Measurements from ENCODE around the gene LCE3D.
A peak's percentile ranks its signal among the peaks of the same experiment; 100 is the strongest.
"Not testable (repeated sequence)": the region's sequence is repeated elsewhere in the genome, so short reads cannot be mapped to it uniquely, and the experiment has no call there.

The LCE3D gene

GRCh38 chr1:152580433-152580832 is at the start of gene LCE3D:
Gene LCE3D, minus strand, starts transcription at chr1:152580516. Its CDS starts 580 bp downstream, at chr1:152579936.
- no peak within 1 kb of the TSS for H3K27ac ChIP-seq (ENCODE audit: low read depth, low read length)
- H3K27me3 ChIP-seq (ENCODE audit: control insufficient read depth, insufficient read depth, low read length), result no peaks in the 10 kb centered on the region
- H3K9me3 ChIP-seq (ENCODE audit: control insufficient read depth, insufficient read depth, low read depth, low read length), result peaks cover 37% of the 10 kb centered on the region; the same call in 1 of the 2 replicates
- no peak within 1 kb of the TSS for H3K9ac ChIP-seq (ENCODE audit: low read length)
- H3K4me3 ChIP-seq (ENCODE audit: low read depth, low read length), result no peak within 1 kb of the TSS
- H3K36me3 ChIP-seq (ENCODE audit: control insufficient read depth, insufficient read depth, low read length), result no peaks in the 10 kb centered on the region
- H3K4me1 ChIP-seq (ENCODE audit: control insufficient read depth, insufficient read depth, low read length), result no peaks in the 10 kb centered on the region

DNA sequence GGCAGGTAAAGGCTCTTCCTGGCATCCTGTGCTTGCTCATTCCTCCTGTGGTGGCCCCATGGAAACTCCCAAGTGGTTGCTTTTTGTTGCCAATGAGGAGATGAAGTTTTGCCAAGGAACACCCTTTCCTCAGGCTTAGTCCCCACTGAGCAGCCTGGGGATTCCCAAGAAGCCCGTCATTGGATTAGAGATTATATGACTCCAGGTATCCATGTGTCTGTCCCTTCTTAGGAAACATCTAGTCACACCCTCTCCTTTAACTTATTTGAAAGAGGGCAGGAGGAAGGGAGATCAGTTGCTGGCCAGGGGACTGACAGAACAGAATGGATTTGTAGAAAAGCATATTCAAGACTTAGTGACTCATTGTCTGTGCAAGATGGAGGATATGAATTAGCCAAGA is 46.4 kb upstream of the LCE3D start:
- Histone ChIP-seq H3K27me3 (ENCODE audit: control insufficient read depth, insufficient read depth, low read length) (peaks cover 27% of the 10 kb centered on the region), H3K36me3 (ENCODE audit: control insufficient read depth, insufficient read depth, low read length) (no peaks in the 10 kb centered on the region), H3K27ac (ENCODE audit: low read depth, low read length) (no peak overlapping the region), H3K9me3 (ENCODE audit: control insufficient read depth, insufficient read depth, low read depth, low read length) (peaks cover 47% of the 10 kb centered on the region; the same call in 1 of the 2 replicates), H3K4me3 (ENCODE audit: low read depth, low read length) (no peak overlapping the region), H3K4me1 (ENCODE audit: control insufficient read depth, insufficient read depth, low read length) (no peaks in the 10 kb centered on the region; the same call in 1 of the 2 replicates), H3K9ac (ENCODE audit: low read length) (no peak overlapping the region)

DNA sequence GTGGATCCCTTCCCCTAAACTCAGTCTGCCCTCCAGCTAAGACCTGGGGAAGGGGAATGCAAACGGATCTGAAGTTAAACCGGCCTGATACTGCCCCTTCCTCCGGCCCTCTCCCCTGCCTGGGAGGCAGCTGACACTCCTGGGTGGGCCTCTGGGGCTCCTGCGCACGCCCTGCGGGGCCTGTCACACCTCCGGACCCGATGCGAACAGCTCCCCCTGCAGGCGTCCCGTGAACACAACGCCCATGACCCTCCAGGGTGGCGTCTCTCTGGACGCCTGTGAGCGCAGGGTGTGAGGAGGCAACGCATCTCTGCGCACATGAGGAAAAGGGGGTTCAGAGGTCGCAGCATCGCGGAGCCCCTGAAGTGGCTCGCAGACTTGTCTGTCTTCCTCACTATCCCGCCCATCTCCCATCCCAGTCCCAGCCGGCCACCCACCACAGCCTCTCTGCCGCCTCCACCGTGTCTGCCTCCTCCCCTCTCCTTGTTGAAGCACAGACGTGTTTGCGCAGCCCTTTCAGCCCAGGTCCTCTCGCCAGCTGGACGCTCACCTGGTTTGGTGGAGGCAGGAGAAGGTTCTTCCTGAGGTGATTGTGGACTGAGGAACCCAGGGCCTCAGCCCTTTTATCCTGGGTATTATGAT is 43.0 kb upstream of the LCE3D start:
- Histone ChIP-seq H3K27me3 (ENCODE audit: control insufficient read depth, insufficient read depth, low read length) (peaks cover 27% of the 10 kb centered on the region), H3K4me1 (ENCODE audit: control insufficient read depth, insufficient read depth, low read length) (no peaks in the 10 kb centered on the region; the same call in 1 of the 2 replicates), H3K9ac (ENCODE audit: low read length) (no peak overlapping the region), H3K27ac (ENCODE audit: low read depth, low read length) (no peak overlapping the region), H3K9me3 (ENCODE audit: control insufficient read depth, insufficient read depth, low read depth, low read length) (peaks cover 61% of the 10 kb centered on the region), H3K4me3 (ENCODE audit: low read depth, low read length) (0 out of 2 replicates have a peak overlapping the region, but pooled peaks have one; percentile 9), H3K36me3 (ENCODE audit: control insufficient read depth, insufficient read depth, low read length) (no peaks in the 10 kb centered on the region)

GRCh38 chr1:152622803-152623202 is 42.5 kb upstream of the LCE3D start, which contains the start of gene LCE3A:
Gene LCE3A, minus strand, starts transcription at chr1:152623103. Its CDS starts 0 bp downstream, at chr1:152623103.
- 0 out of 2 replicates have a peak within 1 kb of the TSS, but pooled peaks have one; percentile 9 for H3K4me3 ChIP-seq (ENCODE audit: low read depth, low read length)
- no peak within 1 kb of the TSS for H3K9ac ChIP-seq (ENCODE audit: low read length)
- peaks cover 62% of the 10 kb centered on the region for H3K9me3 ChIP-seq (ENCODE audit: control insufficient read depth, insufficient read depth, low read depth, low read length)

GRCh38 chr1:152621993-152622392 is 41.7 kb upstream of the LCE3D start:
- no peaks in the 10 kb centered on the region for H3K36me3 ChIP-seq (ENCODE audit: control insufficient read depth, insufficient read depth, low read length)
- H3K4me3 ChIP-seq (ENCODE audit: low read depth, low read length), result no peak overlapping the region
- H3K27me3 ChIP-seq (ENCODE audit: control insufficient read depth, insufficient read depth, low read length), result peaks cover 16% of the 10 kb centered on the region
- peaks cover 61% of the 10 kb centered on the region for H3K9me3 ChIP-seq (ENCODE audit: control insufficient read depth, insufficient read depth, low read depth, low read length)
- no peaks in the 10 kb centered on the region; the same call in 1 of the 2 replicates for H3K4me1 ChIP-seq (ENCODE audit: control insufficient read depth, insufficient read depth, low read length)
- no peak overlapping the region for H3K9ac ChIP-seq (ENCODE audit: low read length)
- H3K27ac ChIP-seq (ENCODE audit: low read depth, low read length), result no peak overlapping the region

More at GRCh38 chr1:152622803-152623202, 42.5 kb upstream of the LCE3D start, which contains the start of gene LCE3A:
- H3K36me3 ChIP-seq (ENCODE audit: control insufficient read depth, insufficient read depth, low read length), result no peaks in the 10 kb centered on the region
- peaks cover 24% of the 10 kb centered on the region for H3K27me3 ChIP-seq (ENCODE audit: control insufficient read depth, insufficient read depth, low read length)
- no peaks in the 10 kb centered on the region; the same call in 1 of the 2 replicates for H3K4me1 ChIP-seq (ENCODE audit: control insufficient read depth, insufficient read depth, low read length)
- no peak within 1 kb of the TSS for H3K27ac ChIP-seq (ENCODE audit: low read depth, low read length)

GRCh38 chr1:152613511-152613910 is 33.2 kb upstream of the LCE3D start, which contains the start of gene LCE3B:
Gene LCE3B, plus strand, starts transcription at chr1:152613811. Its CDS starts 0 bp downstream, at chr1:152613811.
- no peak within 1 kb of the TSS for H3K27ac ChIP-seq (ENCODE audit: low read depth, low read length)
- no peak within 1 kb of the TSS for H3K9ac ChIP-seq (ENCODE audit: low read length)
- H3K36me3 ChIP-seq (ENCODE audit: control insufficient read depth, insufficient read depth, low read length), result no peaks in the 10 kb centered on the region
- H3K27me3 ChIP-seq (ENCODE audit: control insufficient read depth, insufficient read depth, low read length), result peaks cover 39% of the 10 kb centered on the region; the same call in 1 of the 2 replicates
- H3K4me3 ChIP-seq (ENCODE audit: low read depth, low read length), result no peak within 1 kb of the TSS; the same call in 1 of the 2 replicates
- H3K4me1 ChIP-seq (ENCODE audit: control insufficient read depth, insufficient read depth, low read length), result no peaks in the 10 kb centered on the region
- peaks cover 54% of the 10 kb centered on the region for H3K9me3 ChIP-seq (ENCODE audit: control insufficient read depth, insufficient read depth, low read depth, low read length)

DNA sequence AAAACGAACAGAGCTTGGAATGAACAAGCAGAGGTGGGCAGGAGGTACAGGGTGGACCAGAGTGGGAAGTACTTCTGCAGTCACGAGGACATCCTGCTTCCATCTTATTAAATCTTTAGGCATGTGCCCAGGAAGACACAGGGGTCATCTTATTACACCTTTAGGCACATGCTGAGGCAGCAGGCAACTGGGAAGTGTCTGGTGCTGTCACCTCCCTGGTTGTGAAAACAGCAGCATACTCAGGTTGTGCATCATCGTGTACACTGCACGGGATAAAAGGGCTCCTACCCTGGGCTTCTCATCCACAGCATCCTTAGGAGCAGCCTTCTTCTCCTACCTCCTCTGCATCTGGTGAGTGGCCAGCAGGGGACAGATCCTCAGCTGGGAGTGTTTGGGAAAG is 19.6 kb upstream of the LCE3D start, which contains the start of gene LCE3C:
LCE3C (plus strand) TSS at position 301 of the 400 bp plus-strand sequence. CDS start 498 bp downstream, outside the sequence.
- H3K9me3 ChIP-seq (ENCODE audit: control insufficient read depth, insufficient read depth, low read depth, low read length), result peaks cover 52% of the 10 kb centered on the region; the same call in 1 of the 2 replicates
- no peak within 1 kb of the TSS for H3K4me3 ChIP-seq (ENCODE audit: low read depth, low read length)
- no peak within 1 kb of the TSS for H3K27ac ChIP-seq (ENCODE audit: low read depth, low read length)
- no peaks in the 10 kb centered on the region for H3K36me3 ChIP-seq (ENCODE audit: control insufficient read depth, insufficient read depth, low read length)
- H3K9ac ChIP-seq (ENCODE audit: low read length), result no peak within 1 kb of the TSS
- H3K27me3 ChIP-seq (ENCODE audit: control insufficient read depth, insufficient read depth, low read length), result peaks cover 8% of the 10 kb centered on the region; the same call in 1 of the 2 replicates
- H3K4me1 ChIP-seq (ENCODE audit: control insufficient read depth, insufficient read depth, low read length), result no peaks in the 10 kb centered on the region

DNA sequence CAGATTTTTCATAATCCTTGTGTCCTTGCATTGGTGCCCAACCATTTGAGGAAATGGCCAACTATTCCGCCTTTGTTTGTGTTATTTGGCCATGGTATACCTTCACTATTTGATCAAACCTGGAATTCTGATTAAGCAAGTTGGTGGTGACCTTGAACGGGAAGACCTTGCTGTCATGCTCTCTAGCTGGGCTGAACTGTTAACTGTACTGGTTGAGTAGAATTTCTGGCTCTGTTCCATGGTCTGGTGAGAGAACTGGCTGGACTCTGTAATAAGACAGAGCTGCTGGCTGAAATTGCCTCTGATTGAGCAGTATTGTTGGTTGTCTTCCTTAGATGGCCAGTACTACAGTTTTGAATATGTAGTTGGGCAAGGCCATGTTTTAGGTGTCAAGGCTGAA is 16.7 kb upstream of the LCE3D start:
- no peak overlapping the region for H3K27ac ChIP-seq (ENCODE audit: low read depth, low read length)
- no peak overlapping the region for H3K4me3 ChIP-seq (ENCODE audit: low read depth, low read length)
- peaks cover 32% of the 10 kb centered on the region; the same call in 1 of the 2 replicates for H3K9me3 ChIP-seq (ENCODE audit: control insufficient read depth, insufficient read depth, low read depth, low read length)
- H3K9ac ChIP-seq (ENCODE audit: low read length), result no peak overlapping the region
- no peaks in the 10 kb centered on the region for H3K4me1 ChIP-seq (ENCODE audit: control insufficient read depth, insufficient read depth, low read length)
- H3K27me3 ChIP-seq (ENCODE audit: control insufficient read depth, insufficient read depth, low read length), result no peaks in the 10 kb centered on the region; the same call in 1 of the 2 replicates
- H3K36me3 ChIP-seq (ENCODE audit: control insufficient read depth, insufficient read depth, low read length), result no peaks in the 10 kb centered on the region

DNA sequence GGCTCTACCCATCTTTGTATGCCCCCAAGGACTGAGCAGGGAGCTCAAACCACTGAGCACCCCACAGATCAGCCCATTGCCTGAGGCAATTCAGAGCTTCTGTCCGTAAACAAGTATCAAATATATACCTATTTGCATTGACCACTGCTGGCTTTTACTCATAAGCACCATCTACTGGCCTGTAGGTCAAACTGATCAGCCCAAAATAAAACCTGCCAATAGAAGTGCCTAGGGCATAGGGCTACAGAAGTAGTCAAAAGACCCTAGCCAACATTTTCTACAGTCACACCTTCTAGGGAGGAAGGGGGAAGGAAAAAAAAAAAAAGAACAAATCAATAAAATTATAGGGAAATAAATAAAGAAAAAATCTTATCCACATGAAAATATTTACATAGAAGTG is 5.3 kb upstream of the LCE3D start:
- no peak overlapping the region for H3K4me3 ChIP-seq (ENCODE audit: low read depth, low read length)
- H3K27me3 ChIP-seq (ENCODE audit: control insufficient read depth, insufficient read depth, low read length), result no peaks in the 10 kb centered on the region; the same call in 1 of the 2 replicates
- H3K27ac ChIP-seq (ENCODE audit: low read depth, low read length), result no peak overlapping the region
- no peaks in the 10 kb centered on the region for H3K36me3 ChIP-seq (ENCODE audit: control insufficient read depth, insufficient read depth, low read length)
- no peaks in the 10 kb centered on the region for H3K4me1 ChIP-seq (ENCODE audit: control insufficient read depth, insufficient read depth, low read length)
- no peak overlapping the region for H3K9ac ChIP-seq (ENCODE audit: low read length)
- peaks cover 24% of the 10 kb centered on the region; the same call in 1 of the 2 replicates for H3K9me3 ChIP-seq (ENCODE audit: control insufficient read depth, insufficient read depth, low read depth, low read length)

- H3K9me3 ChIP-seq (ENCODE audit: control insufficient read depth, insufficient read depth, low read depth, low read length), result peaks cover 36% of the 10 kb centered on the region; the same call in 1 of the 2 replicates
- no peaks in the 10 kb centered on the region for H3K27me3 ChIP-seq (ENCODE audit: control insufficient read depth, insufficient read depth, low read length)
- no peak overlapping the region for H3K9ac ChIP-seq (ENCODE audit: low read length)
- H3K4me1 ChIP-seq (ENCODE audit: control insufficient read depth, insufficient read depth, low read length), result no peaks in the 10 kb centered on the region
- no peaks in the 10 kb centered on the region for H3K36me3 ChIP-seq (ENCODE audit: control insufficient read depth, insufficient read depth, low read length)
- H3K27ac ChIP-seq (ENCODE audit: low read depth, low read length), result no peak overlapping the region
- H3K4me3 ChIP-seq (ENCODE audit: low read depth, low read length), result no peak overlapping the region
Observed at GRCh38 chr1:152582647-152583046, 2.3 kb upstream of the LCE3D start.

GRCh38 chr1:152579526-152579925 is 790 bp downstream of the LCE3D start:
- H3K27me3 ChIP-seq (ENCODE audit: control insufficient read depth, insufficient read depth, low read length); H3K9ac ChIP-seq (ENCODE audit: low read length); H3K4me1 ChIP-seq (ENCODE audit: control insufficient read depth, insufficient read depth, low read length); H3K36me3 ChIP-seq (ENCODE audit: control insufficient read depth, insufficient read depth, low read length); H3K4me3 ChIP-seq (ENCODE audit: low read depth, low read length); H3K27ac ChIP-seq (ENCODE audit: low read depth, low read length): not testable (repeated sequence)
- H3K9me3 ChIP-seq (ENCODE audit: control insufficient read depth, insufficient read depth, low read depth, low read length), result peaks cover 31% of the 10 kb centered on the region; the same call in 1 of the 2 replicates

All from HUES6 (cell line).